ENCODE data around the gene CD93. TPM values are rescaled to one million over a fixed set of nuclear protein-coding genes. Genes with fewer than 3 reads are reported as not detected.

CD93 gene
- total and polyA plus RNA-seq, 2 donors (not counting 1 experiment from before 2014, with no cell fraction given), result 0.01 TPM; not detected in 1

GRCh38 chr20:23032750-23033078 is 53.4 kb downstream of the CD93 start:
- no peak overlapping the region for H3K27ac ChIP-seq (ENCODE audit: insufficient read depth, low read length)
- no peak overlapping the region for H3K4me2 ChIP-seq (ENCODE audit: extremely low read depth, insufficient read depth, low read length)
- no peaks in the 10 kb centered on the region for H3K79me2 ChIP-seq (ENCODE audit: control insufficient read depth, insufficient read depth, low read length)
- TF ChIP-seq, protein P1, sequence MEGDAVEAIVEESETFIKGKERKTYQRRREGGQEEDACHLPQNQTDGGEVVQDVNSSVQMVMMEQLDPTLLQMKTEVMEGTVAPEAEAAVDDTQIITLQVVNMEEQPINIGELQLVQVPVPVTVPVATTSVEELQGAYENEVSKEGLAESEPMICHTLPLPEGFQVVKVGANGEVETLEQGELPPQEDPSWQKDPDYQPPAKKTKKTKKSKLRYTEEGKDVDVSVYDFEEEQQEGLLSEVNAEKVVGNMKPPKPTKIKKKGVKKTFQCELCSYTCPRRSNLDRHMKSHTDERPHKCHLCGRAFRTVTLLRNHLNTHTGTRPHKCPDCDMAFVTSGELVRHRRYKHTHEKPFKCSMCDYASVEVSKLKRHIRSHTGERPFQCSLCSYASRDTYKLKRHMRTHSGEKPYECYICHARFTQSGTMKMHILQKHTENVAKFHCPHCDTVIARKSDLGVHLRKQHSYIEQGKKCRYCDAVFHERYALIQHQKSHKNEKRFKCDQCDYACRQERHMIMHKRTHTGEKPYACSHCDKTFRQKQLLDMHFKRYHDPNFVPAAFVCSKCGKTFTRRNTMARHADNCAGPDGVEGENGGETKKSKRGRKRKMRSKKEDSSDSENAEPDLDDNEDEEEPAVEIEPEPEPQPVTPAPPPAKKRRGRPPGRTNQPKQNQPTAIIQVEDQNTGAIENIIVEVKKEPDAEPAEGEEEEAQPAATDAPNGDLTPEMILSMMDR (conservative IDR thresholded peaks at IDR 0.05 in 1 of 2, IDR thresholded peaks at IDR 0.05 in 1 of 2; ENCODE audit: low read depth in 1 of 2, low read length in 2 of 2), result no peak
- no peak for TF ChIP-seq EZH2 (IDR thresholded peaks at IDR 0.05; ENCODE audit: low read length, missing control alignments)
- no peak overlapping the region for H2AFZ ChIP-seq (ENCODE audit: low read length)
- H4K20me1 ChIP-seq (ENCODE audit: control insufficient read depth, extremely low read depth, insufficient read depth, low read length), result no peaks in the 10 kb centered on the region
- H3K9ac ChIP-seq (ENCODE audit: insufficient read depth, low read length), result no peak overlapping the region
- H3K4me1 ChIP-seq (ENCODE audit: control insufficient read depth, extremely low read depth, insufficient read depth, low read length), result no peaks in the 10 kb centered on the region
- no peaks in the 10 kb centered on the region for H3K36me3 ChIP-seq (ENCODE audit: control insufficient read depth, insufficient read depth, low read length)
- no peak overlapping the region for H3K4me3 ChIP-seq (replicated peaks in 1 of 4; ENCODE audit: control extremely low read depth in 1 of 4, insufficient read depth in 1 of 4, low read depth in 3 of 4, low read length in 4 of 4)
- peaks cover 11% of the 10 kb centered on the region for H3K27me3 ChIP-seq (ENCODE audit: control insufficient read depth, insufficient read depth, low read length)
- H3K9me3 ChIP-seq (ENCODE audit: control insufficient read depth, insufficient read depth, low read depth, low read length), result no peaks in the 10 kb centered on the region
- no peak for DNase-seq (ENCODE audit: low read depth in 2 of 2)

DNA sequence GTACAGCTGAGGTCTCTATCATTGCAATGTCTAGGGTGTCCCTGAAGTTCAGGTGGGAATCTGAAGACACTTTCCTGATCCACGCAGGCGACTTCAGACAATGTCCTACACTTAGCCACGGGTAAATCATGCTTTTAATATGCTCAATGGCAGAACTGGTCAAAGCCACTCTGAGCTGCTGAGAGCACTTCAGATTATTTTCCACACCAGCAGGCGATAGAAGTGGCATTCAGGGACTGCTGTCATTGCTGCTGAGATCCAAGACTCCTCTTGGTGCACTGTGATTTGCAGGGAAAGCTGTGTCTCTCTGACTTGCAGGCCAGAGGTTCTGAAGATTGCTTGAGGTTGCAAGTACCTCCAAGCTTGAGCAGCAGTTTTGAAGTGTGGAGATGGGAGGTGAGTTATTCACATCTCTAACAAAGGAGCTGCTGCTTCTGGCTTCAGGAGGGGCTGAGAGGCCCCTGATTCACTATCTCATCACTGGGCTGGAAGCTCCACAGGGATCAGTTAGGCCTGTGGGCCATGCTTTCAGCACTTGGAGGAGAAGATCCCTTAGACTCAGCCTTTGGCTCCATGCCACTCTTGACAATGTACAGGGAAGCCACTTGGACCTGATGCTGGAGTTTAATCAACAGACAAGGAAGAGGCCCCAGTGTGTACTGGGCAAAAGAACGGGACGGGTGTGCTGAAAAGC is 53.9 kb downstream of the CD93 start:
- DNase-seq (ENCODE audit: low read depth in 2 of 2), result no peak
- Histone ChIP-seq H3K9ac (ENCODE audit: insufficient read depth, low read length) (no peak overlapping the region), H4K20me1 (ENCODE audit: control insufficient read depth, extremely low read depth, insufficient read depth, low read length) (no peaks in the 10 kb centered on the region), H2AFZ (ENCODE audit: low read length) (no peak overlapping the region), H3K36me3 (ENCODE audit: control insufficient read depth, insufficient read depth, low read length) (no peaks in the 10 kb centered on the region), H3K4me2 (ENCODE audit: extremely low read depth, insufficient read depth, low read length) (no peak overlapping the region), H3K9me3 (ENCODE audit: control insufficient read depth, insufficient read depth, low read depth, low read length) (no peaks in the 10 kb centered on the region), H3K79me2 (ENCODE audit: control insufficient read depth, insufficient read depth, low read length) (no peaks in the 10 kb centered on the region), H3K4me1 (ENCODE audit: control insufficient read depth, extremely low read depth, insufficient read depth, low read length) (no peaks in the 10 kb centered on the region), H3K4me3 (replicated peaks in 1 of 4; ENCODE audit: control extremely low read depth in 1 of 4, insufficient read depth in 1 of 4, low read depth in 3 of 4, low read length in 4 of 4) (no peak overlapping the region), H3K27me3 (ENCODE audit: control insufficient read depth, insufficient read depth, low read length) (peaks cover 10% of the 10 kb centered on the region), H3K27ac (ENCODE audit: insufficient read depth, low read length) (no peak overlapping the region)
- no peak for TF ChIP-seq EZH2 (IDR thresholded peaks at IDR 0.05; ENCODE audit: low read length, missing control alignments)
- TF ChIP-seq, protein P1 (conservative IDR thresholded peaks at IDR 0.05 in 1 of 2, IDR thresholded peaks at IDR 0.05 in 1 of 2; ENCODE audit: low read depth in 1 of 2, low read length in 2 of 2), result no peak

DNA sequence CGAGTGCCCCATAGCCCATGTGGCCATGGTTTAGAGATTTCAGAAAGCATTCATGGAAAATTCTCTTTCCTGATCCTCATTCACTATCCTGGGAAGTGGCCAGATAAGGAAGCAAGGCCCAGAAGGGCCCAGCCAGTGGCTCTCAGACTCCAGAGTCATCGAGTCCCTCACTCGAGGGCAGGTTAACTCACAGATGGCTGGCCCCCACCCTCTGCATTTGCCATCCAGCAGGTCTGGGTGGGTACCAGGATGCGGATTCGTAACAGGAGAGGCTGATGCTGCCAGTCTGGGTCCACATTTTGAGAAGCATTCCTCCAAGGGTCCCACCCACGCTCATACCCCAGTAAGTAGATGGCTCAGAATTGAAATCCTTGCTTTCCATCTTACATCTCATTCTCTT is 54.8 kb downstream of the CD93 start:
- Histone ChIP-seq H3K27ac (ENCODE audit: insufficient read depth, low read length) (no peak overlapping the region), H4K20me1 (ENCODE audit: control insufficient read depth, extremely low read depth, insufficient read depth, low read length) (no peaks in the 10 kb centered on the region), H3K27me3 (ENCODE audit: control insufficient read depth, insufficient read depth, low read length) (peaks cover 8% of the 10 kb centered on the region), H3K4me3 (replicated peaks in 1 of 4; ENCODE audit: control extremely low read depth in 1 of 4, insufficient read depth in 1 of 4, low read depth in 3 of 4, low read length in 4 of 4) (no peak overlapping the region), H3K79me2 (ENCODE audit: control insufficient read depth, insufficient read depth, low read length) (no peaks in the 10 kb centered on the region), H3K4me1 (ENCODE audit: control insufficient read depth, extremely low read depth, insufficient read depth, low read length) (no peaks in the 10 kb centered on the region), H3K36me3 (ENCODE audit: control insufficient read depth, insufficient read depth, low read length) (no peaks in the 10 kb centered on the region), H3K9ac (ENCODE audit: insufficient read depth, low read length) (no peak overlapping the region), H3K4me2 (ENCODE audit: extremely low read depth, insufficient read depth, low read length) (no peak overlapping the region), H2AFZ (ENCODE audit: low read length) (no peak overlapping the region), H3K9me3 (ENCODE audit: control insufficient read depth, insufficient read depth, low read depth, low read length) (no peaks in the 10 kb centered on the region)
- no peak for TF ChIP-seq EZH2 (IDR thresholded peaks at IDR 0.05; ENCODE audit: low read length, missing control alignments)
- TF ChIP-seq, protein P1 (conservative IDR thresholded peaks at IDR 0.05 in 1 of 2, IDR thresholded peaks at IDR 0.05 in 1 of 2; ENCODE audit: low read depth in 1 of 2, low read length in 2 of 2), result no peak
- no peak for DNase-seq (ENCODE audit: low read depth in 2 of 2)

Other genes starting within 250 kb of the CD93 start
- gene SSTR4, start 51.0 kb downstream of the CD93 start, total RNA-seq, result not detected in 2 replicates
- not detected in 2 replicates for gene SSTR4, start 51.0 kb downstream of the CD93 start, polyA plus RNA-seq
- gene THBD, start 36.7 kb downstream of the CD93 start, total RNA-seq, result 1.5 and 8.4 TPM in 2 replicates
- 0.99 and 4.9 TPM in 2 replicates for gene THBD, start 36.7 kb downstream of the CD93 start, polyA plus RNA-seq